HG02884 (cell line): ENCODE results near the gene ATP6V0B.

Source experiments
- ATAC-seq: cut with Tn5 transposase; IDR thresholded peaks from one replicate; pipeline ENCODE4 v1.9.1; 2021; ENCODE audit warnings: mild to moderate bottlenecking, moderate library complexity; ENCODE audit not compliant: unreplicated experiment

Gene ATP6V0B

DNA sequence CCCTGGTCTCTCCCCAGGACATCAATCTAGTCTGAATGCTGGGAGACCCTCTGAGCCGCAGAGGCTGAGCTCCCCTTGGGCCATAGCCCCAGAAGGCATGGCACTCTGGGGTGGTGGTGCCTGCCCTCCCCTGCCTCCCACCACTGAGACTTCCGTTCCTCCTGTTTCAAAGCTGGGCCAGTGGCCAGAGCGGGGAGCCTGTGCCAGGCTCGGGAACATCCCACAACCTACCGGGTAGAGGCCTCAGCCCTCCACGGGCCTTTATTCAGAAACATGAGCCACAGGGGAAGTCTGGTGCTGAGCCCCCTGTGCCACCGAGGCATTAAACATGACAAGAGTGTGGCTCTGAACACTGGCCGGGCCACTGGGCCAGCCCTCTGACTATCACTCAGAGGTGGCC is 24.7 kb downstream of the ATP6V0B start:
- no peak for ATAC-seq

DNA sequence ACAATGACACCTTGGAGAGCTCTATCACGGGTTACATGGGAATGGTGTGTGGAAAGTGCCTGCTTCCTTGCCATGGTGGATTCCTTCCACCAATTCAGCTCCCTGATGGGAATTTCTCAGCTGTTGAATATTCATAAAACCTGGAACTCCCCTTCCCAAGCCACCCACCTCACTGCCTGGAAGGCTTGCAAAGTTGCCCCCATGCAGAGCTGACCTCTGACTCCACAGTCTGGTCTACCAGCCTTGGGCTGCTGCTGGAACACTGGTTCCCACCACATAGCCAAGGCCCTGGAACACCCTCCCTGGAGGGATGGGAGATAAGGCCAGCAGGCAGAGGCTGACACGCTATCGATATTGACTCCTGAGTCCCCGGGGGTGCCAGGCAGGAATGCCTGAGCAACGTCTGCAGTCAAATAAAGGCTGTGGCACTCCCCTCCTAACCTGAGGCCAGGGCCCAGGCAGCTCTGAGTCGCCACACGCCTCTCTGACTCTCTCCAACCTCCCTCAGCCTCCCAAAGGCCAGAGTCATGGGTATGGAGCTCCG is 25.4 kb downstream of the ATP6V0B start:
- ATAC-seq, result no peak

DNA sequence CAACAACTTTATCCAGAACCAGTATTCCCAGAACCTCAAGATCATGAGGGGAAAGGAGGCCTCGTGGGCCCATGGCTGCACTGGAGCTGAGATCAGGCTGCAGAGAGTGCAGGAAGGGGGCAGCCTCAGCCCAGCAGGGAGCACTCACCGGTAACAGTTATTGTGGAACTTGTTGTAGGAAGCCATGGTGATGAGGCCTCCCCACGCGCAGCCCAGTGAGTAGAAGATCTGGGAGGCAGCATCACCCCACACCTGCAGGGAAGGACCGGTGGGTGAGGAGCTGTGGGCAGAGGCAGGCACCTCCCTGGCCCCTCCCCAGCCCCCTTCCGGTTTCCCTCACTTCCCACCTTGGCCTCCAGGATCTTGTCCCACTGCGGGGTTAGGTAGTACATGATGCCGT is 27.4 kb downstream of the ATP6V0B start:
- ATAC-seq, result no peak

DNA sequence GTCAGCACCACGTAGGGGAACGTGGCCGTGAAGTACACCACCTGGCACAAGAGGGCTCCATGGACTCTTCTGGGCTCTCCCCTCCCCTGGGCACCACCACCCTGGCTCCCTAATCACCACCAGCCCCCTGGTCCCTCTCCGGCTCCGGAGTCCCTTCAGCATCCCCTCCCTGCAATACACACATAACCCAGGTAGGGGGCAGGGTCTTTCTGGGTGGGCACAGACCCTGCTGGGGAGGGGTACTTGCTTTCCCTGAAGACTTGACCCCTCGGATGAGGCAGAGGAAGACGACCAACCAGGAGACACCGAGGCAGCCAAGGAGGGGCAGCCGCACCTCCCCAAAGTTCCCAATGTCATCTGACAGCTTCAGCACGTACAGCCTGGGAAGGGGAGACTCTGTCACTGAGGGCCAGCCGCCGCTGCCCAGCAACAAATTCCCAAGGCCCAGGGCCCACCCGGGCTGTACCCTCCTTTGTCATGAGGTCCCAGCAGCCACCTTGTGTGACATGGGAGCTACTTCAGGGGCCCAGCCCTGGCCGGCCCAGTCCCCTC is 27.9 kb downstream of the ATP6V0B start:
- no peak for ATAC-seq

DNA sequence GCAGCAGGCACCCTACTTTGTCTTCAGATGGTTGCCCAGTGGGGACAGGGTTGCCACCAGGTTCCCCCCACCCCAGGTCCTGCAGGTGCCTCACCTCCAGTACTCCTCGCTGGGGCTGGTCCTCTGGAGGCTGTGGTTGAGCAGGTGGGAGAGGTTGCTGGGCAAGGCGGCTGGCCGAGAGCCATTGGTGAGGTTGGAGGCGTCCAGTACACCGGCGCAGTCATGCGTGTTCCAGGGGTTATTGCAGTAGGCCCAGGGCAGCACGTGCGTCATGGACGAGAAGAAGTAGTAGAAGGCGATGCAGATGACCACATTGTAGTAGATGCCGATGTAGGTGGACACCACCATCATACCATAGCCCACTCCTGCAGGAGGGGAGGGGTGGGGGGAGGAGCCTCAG is 33.5 kb downstream of the ATP6V0B start:
- ATAC-seq, result no peak

DNA sequence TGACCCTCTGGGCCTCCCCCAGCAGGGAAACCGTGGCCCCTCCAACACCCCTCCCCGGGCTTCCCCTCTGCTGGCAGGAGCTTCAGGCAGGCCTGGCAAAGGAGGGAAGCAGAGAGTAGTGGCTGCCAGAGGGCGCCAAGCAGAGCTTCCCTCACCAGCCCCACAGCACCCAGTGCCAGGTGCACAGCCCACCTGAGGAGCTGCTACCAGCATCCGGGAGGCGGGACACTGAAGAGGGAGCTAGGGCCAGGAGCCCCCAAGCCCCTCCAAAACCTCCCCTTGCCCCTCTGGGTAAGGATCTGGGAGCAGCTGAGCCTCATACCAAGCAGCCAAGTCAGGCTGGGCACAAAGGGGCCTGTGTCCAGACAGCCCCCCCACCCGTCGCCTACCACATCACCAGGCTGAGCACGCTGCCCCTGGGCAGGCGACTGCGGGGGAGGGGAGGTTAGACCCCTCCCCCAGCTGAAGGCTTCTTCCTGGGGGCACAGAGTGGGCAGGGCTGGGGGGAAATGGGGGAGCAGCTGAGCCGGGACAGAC is 36.2 kb downstream of the ATP6V0B start:
- no peak for ATAC-seq

DNA sequence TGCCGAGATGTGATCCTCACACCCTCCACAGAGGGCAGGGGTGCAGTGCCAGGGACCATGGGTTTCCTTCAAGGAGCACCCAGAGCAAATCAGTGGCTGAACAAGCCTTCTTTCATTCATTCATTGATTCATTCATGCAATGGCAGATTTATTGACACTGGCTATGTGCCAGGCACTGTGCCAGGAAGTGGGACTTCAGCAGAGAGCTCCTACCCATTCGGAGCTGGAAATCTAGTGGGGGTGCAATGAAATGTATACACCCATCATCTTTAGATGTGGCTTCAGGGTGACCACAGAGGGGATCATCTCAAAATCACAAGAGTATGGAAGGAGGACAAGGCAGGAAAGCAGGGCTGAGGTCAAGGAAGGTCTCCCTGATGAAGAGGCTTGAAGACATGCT is 37.6 kb downstream of the ATP6V0B start:
- ATAC-seq, result no peak

DNA sequence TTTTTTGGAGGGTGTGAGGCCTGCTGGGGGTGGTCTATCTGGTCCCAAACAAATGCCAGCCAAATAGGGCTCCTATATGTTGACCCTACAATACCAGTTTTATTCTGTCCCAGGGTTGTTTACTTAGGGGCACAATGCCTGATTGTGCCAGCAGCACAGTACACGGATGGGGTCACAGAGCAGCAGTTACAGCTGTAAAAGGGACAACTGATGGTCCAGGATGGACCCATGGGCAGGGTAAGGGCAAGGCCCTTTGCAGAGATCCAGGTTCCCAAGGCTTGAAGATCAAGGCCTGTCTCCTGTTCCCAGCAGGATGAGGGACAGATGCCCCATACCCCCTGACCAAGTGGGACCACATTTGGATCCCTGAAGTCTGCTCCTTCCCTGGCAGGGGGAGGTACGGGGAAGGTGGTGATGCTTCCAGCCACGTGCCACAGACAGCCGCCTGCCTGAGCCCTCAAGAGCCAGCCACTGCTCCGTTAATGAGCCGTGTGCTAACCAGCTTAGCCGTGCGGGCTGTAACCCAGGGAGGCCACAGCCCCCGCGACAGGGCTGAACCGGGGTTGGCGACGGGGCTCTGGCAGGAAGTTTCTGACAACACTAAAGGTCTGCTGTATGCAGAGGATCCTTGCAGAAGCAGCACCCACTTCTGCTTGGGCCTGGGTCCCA is 38.3 kb downstream of the ATP6V0B start:
- ATAC-seq, result no peak

DNA sequence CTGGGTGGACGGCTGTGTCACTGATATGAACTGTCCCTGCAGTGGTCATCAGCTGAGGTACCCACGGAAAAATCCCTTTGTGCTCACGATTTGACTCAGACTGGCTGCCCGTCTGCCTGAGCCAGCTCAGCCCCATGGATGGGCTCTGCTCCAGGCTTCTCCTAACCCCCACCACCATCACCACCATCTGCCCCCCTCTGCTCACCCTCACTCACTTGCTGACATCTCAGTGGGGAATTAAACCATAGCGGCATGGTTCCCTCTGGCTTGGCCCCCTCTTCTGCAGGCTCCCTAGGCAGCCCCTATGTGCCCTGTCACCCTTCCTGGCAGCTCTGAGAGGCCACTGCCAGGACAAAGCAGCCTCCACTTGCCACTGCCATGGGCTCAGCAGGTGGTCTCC is 39.2 kb downstream of the ATP6V0B start:
- ATAC-seq, result no peak

DNA sequence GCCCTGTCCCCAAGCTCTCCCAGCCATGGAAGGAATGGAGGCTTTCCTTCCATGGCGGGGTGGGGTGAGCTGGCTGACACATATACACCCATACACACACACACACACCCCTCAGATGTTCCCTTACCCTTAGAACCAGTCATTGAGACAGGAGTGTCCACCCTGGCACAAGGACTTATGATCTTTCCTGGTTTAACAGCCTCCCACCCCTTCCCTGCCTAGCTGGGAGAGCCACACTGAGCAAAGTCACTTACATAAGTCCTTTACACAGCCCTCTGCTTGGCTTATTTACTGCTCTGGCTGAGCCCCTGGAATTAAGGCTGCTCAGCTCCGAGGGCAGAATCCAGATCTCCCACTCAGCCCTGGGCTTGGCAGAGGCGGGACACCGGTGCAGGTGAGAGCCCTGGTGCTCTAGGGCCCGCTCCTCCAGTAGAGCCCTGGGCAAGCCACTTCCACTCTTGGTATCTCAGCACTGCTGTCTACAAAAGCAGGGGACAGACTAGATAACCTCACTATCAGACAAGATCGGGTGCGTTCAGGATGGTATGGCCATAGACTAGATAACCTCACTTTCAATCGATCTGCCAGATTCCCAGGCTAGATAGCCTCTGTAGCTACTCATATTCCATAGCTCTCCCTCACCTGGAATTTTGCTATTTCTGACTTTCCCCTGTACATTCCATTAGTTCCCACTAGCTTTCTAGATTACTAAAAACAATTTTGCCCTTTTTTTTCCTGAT is 39.8 kb downstream of the ATP6V0B start:
- no peak for ATAC-seq

DNA sequence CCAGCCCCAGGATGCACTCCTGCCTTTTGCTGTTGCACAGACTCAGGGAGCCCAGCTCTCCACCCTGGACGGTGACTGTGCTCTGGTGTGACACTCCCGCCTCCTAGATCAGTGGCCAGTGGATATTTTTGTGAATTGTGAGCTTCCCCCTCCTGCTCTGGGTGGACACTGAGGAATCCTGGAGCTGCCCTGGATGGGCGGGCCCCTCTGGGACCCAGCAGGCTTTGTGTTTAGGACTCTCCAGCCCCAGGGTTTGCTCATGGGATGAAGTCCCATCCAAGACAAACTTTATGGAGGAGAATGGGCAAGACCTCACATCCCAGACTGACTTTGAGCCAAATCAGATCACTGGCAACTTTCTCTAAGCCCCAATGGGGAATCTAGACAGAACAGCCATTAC is 40.4 kb downstream of the ATP6V0B start:
- ATAC-seq, result no peak

DNA sequence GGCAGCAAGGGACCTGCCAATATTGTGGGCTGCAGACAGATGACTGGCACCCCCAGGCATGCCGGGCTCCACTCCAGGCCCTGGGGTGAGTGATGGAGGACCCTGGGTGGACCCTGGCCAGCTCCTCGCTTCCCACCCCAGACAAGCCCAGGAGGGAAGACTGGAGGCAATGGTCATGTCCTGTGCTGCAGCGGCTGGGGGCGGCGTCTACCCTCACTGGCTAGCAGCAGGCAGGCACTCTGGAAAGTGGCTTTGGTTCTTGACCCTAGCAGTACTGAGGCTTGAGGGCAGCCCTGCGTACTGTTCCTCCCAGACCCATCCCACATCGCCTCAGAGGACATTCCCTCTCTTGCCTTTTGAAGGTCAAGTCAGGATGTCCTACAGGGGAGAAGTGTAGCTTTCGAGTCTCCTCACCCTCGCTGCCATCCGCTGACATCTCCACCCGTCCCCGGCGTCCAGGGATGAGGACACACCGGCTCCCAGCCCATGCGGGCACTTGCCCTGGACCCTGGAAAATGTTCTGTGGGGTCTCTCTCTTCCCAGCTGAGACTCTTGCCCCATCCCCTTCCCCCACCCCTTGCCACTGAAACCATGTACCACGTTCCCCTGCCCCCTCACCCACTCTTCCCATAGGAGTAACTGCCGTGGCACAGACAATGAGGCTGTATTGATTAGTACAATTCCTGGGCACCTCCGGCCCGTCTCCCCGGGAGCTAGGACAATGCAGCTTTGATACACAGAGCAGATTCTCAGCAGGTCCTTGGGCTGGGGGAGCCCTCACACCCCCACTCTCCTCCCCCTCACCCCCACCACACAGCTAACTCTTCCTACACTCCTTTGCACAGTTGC is 41.5 kb downstream of the ATP6V0B start:
- ATAC-seq, result no peak

DNA sequence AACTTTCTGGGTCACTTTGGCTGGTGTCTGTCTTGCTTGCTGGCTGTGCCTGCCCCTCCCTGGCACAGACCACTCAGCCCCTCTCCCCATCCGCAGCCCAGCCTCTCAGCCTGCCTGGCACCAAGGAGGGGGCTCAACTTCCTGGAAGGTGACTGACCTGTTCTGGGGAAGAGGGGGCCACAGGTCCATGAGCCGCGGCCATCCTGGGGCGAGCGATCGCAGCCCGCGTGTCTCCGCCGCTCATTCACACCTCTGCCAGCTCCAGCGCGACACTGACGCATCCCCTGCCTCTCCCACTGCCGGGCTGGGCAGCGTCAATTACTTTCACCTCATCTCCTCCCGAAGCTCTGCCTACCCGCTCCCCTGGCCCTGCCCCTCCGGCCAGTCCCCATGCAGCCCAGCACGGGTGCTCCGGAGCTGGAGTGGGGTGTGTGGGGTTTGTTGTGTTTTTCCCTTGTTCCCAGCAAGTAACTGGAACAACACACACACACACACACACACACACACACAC is 42.2 kb downstream of the ATP6V0B start:
- ATAC-seq, result no peak

DNA sequence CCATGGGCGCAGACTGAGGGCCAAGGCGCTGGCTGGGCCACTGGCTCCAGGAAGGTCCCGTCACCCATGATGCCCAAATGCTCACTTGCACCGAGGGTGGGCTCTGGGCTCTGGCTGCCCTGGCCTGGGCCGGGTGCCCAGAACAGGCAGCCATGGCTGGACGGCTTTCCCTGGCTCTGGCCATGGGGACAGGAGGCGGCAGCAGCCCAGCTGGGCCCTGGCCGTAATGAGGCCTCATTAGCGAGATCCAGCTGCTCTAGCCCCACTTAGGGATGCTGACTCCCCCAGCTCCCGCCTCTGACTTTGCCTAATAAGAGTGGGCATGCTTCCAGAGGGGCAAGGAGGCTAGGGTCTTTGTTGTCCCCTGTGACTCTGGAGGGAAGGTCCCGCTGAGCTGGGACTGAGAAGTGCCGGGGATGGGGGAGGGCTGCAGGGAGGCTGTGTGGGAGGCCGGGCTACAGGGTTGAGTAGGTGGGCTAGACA is 44.7 kb downstream of the ATP6V0B start:
- no peak for ATAC-seq

DNA sequence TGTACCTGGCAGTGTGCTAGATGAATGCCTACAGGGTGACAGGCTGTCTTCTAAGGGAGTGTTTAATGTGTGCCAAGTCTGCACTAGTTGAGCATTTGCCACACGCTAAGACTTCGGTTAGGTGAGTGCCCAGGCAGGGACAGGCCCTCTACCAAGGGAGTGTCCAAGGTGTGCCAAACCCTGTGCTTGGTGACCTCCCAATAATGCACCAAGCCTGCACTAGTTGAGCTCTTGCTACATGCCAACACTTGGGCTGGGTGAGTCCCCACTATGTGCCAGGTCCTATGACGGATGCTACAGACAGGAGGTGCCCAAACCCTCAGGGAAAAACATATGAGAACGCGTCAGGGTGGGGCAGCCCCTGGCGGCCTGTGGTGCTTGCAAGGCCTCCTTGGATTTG is 45.7 kb downstream of the ATP6V0B start:
- no peak for ATAC-seq

DNA sequence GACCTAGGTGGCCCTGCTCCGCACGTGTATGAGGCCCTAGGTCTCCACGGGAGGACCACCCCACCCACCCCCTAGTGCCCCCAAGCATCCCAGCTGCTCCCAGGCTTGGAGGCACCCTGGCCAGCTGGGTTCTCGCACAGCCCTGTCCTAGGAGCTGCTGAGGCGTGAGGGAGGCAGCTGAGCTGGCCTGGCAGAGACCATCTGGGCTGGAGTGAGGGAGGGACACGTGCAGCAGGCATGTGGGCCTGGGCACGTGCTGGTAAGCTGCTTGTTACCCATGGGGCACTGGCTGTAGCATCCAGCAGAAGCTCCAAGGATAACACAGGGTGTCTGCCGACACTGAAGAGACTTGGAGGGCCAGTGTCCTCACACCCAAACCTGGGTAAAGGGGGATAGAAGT is 46.4 kb downstream of the ATP6V0B start:
- ATAC-seq, result no peak

DNA sequence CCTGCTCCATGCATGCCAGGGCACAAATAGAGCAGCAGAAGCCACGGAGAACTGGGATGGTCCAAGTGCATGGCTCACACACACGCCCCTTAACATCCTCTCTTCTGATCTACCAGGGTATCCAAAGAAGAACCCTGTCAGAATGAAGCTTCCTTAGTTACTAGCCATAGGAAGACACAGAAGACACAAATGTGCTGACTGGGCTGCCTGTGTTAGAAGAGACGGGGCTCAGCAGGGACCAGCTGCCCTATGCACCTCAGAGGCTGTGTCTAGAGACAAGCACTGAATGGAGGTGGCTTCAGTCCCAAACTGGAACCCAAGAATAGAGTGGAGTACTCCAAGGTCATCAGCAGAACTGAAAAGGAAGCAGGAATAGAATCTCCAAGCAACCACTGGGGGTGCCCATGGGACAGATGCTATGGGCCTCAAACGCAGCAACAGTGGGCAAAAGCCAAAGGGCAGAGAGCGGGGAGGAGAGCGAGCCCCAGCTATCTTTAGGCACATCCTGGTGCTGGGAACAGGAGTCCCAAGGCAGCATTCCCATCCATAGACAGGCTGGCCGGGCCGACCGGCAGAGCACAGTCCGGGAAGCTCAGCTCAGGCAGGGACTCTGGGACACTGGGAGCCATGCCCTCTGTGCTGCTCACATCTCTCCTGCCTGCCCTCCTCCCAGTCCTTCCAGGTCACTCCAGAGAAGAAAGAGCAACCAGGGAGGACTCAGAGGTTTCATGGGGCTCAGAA is 47.0 kb downstream of the ATP6V0B start:
- no peak for ATAC-seq

DNA sequence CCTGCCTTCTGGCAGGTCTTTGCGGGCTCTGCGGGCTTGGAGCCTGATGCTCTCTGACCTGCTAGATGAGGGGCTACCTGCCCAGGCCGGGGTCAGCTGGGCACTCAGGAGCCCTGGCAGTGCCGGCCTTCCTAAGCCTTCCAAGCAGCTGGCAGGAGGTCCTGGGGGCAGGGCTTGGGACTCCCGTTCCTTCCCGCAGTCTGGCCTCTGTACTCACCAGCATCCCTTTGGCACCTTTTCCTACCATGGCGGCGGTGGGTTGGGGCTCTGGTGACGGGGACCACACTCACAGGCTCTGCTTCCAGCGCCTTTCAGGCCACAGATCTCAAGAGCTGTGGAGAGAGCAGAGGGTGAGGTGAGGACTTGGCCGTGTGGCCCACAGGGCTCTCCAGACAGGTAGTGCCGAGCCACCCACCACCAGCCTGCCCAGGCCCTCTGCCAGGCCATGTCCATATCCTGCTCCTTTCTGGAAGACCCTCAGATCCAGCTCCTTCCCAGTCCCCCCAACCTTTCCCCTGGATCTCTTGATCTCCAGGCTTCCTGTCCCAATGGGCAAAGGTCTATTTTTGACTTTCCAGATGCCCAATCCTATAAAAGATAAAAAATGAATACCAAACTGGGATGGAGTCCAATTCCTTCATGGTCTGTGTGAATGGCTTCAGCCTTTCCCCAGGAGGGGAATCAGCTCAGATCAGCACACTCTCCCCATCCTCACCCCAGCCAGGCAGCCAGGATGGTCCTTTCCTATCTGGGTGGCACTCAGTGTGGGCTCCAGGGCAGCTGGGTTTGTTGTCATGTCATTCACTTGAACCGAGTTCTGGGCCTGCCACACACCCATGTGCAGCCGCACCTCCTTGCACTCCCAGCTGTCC is 49.5 kb downstream of the ATP6V0B start:
- ATAC-seq, result no peak
